ENCODE results near the gene RAB3IP.

DNA sequence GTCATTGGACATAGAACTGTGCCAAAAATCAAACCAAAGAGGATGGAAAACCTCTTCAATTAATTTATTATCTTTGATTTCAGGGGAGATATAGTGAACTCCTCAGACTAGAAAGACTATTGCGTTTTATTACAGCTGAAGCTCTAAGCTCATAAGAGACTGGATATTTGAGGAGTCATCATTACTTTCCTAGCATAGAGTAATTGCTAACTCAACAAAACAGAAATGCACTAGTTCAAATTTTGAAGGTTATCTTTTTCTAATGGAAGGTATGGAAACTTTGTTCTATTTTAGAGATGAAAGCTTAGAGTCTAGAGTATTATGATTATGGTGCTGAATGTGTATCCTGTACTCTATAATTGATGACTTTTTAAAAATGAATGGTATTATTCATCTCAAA lies 34.3 kb upstream of the RAB3IP start:
- TF ChIP-seq TAF1 (IDR thresholded peaks at IDR 0.05; ENCODE audit: low read depth) (no peak), RAD21 (IDR thresholded peaks at IDR 0.05; ENCODE audit: low read depth) (no peak), TCF12 (IDR thresholded peaks at IDR 0.05; ENCODE audit: low read depth) (no peak), EP300 (IDR thresholded peaks at IDR 0.05; ENCODE audit: borderline replicate concordance) (no peak), CEBPB (IDR thresholded peaks at IDR 0.05) (no peak), CREB1 (IDR thresholded peaks at IDR 0.05; ENCODE audit: low read depth) (no peak), ZBTB7A (IDR thresholded peaks at IDR 0.05; ENCODE audit: low read depth) (no peak)
- TF ChIP-seq, protein P1, sequence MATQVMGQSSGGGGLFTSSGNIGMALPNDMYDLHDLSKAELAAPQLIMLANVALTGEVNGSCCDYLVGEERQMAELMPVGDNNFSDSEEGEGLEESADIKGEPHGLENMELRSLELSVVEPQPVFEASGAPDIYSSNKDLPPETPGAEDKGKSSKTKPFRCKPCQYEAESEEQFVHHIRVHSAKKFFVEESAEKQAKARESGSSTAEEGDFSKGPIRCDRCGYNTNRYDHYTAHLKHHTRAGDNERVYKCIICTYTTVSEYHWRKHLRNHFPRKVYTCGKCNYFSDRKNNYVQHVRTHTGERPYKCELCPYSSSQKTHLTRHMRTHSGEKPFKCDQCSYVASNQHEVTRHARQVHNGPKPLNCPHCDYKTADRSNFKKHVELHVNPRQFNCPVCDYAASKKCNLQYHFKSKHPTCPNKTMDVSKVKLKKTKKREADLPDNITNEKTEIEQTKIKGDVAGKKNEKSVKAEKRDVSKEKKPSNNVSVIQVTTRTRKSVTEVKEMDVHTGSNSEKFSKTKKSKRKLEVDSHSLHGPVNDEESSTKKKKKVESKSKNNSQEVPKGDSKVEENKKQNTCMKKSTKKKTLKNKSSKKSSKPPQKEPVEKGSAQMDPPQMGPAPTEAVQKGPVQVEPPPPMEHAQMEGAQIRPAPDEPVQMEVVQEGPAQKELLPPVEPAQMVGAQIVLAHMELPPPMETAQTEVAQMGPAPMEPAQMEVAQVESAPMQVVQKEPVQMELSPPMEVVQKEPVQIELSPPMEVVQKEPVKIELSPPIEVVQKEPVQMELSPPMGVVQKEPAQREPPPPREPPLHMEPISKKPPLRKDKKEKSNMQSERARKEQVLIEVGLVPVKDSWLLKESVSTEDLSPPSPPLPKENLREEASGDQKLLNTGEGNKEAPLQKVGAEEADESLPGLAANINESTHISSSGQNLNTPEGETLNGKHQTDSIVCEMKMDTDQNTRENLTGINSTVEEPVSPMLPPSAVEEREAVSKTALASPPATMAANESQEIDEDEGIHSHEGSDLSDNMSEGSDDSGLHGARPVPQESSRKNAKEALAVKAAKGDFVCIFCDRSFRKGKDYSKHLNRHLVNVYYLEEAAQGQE (IDR thresholded peaks at IDR 0.05; ENCODE audit: low read depth), result no peak
